Putamen (tissue), 1 donor: Measurements from ENCODE around the gene S100A13.
"Not testable (repeated sequence)": the region's sequence is repeated elsewhere in the genome, so short reads cannot be mapped to it uniquely, and the experiment has no call there.

ENCODE experiments used
- DNase-seq: peaks from one replicate; pipeline ENCODE4 v3.0.0-alpha.2; 2016; ENCODE audit warnings: low spot score

The S100A13 gene

DNA sequence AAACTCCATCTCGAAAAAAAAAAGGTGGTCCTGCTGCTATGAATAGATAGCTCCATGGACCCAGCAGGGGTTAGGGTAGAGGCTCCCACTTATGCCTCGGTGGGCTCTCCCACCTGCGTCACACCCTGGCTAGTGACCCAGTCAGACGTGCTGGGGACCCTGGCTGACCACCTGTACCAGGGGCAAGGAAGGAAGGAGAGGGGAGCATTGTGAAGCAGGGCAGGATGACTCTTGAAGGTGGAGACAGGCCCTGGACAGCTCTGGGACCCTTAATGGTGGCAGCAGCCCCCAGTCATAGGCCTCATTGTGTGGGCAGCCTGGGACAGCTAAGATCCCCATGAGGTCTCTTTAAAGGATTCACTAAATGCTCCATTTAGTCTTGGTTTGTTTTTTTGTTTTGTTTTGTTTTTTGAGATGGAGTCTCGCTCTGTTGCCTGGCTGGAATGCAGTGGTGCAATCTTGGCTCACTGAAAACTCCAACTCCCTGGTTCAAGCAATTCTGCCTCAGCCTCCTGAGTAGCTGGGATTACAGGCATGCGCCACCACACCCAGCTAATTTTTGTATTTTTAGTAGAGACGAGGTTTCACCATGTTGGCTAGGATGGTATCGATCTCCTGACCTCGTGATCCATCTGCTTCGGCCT, 20.8 kb upstream of the S100A13 start:
- DNase-seq, result no peak

DNA sequence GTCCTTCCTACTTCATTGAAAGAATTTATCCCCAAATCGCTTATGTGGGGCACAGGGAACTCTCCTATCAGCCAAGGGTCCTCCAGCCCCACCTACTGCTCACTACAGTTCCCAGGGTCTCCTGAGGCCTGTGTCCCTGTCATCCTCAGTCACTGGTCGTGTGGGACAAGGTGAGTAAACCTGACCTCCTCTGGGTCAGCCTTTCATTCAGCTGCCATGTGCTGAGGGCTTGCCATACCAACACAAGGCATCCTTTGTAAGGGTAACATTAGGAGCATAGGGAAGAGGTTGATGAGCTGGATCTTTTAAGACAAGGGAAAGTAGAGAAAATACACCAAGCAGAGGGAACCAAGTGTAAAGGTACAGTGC, 20.0 kb upstream of the S100A13 start:
- no peak for DNase-seq

DNA sequence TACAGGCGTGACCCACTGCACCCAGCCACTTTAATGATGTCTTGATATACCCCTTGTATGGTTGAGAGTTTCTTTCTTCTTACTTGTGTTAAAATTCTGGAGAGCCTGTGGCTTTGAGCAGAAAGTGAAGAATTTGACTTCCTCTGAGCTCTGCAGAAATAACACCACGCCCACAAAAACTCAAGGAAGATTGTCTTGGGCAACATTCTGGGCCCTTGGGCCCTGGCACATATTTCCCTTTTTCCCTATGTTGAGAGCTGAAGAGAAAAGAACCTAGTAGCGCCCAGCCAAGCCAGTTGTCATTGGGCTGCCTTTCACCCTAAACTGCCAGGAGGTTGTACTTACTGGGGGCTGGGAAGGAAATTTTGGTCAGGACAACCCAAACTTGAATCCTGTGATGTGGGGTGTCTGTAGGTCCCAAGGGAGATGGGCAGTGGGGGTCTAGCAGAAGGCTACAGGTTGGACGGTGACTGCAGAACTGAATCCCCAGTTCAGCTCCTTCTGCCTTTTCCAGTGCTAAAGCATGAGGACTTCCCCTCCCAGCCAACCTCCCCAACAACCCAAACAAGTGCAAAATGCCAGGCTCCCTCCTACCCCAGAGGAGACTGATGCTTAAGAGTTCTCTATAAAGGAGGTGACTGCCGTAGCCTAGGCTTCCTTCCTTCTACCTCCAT, 19.5 kb upstream of the S100A13 start:
- DNase-seq, result no peak

DNA sequence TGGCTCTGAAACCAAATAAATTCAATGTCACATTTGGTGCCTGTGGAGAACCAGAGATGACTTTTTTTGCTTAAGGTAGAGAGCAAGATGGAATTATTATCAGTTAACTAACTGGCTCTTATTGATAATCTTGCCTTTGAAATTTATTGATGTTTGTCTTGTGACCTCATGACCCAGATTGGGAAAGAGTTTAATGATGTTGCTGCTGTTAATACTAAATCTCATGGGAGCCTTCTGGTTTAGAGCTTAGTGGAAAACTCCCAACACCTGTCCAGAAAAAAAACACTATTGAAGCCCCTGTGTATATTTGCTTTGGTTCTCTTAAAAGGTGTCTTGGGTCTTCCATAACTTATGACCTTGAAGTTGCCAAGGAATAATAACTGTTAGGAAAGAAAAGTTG, 16.5 kb upstream of the S100A13 start:
- no peak for DNase-seq

DNA sequence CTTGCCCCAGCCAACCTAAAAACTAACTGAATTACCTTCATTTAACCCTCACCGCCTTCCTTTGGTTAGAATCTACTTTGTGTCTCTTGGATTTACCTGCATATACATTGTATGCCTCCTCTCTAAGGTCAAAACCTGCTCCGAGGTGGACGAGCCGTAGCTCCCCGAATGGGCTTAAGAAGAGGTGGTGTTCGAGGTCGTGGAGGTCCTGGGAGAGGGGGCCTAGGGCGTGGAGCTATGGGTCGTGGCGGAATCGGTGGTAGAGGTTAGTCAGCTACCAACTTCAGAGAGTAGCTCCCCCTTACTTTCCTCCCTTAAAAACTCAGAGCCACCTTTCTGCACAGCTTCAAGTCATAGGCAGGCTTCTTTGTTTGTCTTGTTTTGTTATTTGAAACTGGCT, 15.8 kb upstream of the S100A13 start:
- DNase-seq, result no peak

DNA sequence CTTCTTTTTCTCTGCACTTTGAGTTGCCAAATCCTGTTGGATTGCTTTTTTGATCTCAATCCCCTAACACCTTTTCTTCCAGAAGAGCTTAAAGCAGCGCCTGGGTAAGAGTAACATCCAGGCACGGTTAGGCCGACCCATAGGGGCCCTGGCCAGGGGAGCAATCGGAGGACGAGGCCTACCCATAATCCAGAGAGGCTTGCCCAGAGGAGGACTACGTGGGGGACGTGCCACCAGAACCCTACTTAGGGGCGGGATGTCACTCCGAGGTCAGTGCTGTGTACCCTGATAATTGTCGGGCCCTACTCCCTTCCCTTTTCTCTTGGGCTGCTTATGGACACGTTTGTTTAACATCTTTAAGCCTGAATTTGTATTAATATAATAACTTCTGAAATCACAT, 14.9 kb upstream of the S100A13 start:
- DNase-seq, result no peak

DNA sequence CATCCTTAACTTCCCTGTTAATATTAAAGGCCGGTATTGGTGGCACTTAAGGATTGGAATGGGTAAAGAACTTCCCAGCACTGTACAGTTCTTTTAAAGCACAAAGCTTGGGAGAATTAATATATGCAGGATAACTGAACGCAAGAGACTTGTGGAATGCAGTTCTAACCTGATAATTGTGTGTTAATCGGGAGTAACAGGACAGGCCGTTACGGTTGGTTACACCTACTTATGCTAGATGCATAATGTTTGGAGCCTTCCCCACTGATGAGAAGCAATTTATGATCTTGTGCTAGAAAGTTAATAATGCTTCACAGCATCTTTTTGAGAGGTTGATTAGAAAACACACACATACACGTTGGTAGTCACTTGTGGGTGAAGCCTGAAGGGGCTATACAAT, 13.6 kb upstream of the S100A13 start:
- DNase-seq, result no peak

DNA sequence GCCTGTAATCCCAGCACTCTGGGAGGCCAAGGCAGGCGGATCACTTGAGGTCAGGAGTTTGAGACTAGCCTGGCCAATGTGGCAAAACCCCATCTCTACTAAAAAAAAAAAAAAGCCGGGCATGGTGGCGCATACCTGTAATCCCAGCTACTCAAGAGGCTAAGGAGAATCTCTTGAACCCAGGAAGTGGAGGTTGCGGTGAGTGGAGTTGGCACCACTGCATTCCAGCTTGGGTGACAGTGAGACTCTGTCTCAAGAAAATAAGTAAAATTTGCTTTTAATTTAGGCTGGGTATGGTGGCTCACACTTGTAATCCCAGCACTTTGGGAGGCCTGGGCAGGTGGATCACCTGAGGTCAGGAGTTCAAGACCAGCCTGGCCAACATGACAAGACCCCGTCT, 12.9 kb upstream of the S100A13 start:
- not testable (repeated sequence) for DNase-seq

DNA sequence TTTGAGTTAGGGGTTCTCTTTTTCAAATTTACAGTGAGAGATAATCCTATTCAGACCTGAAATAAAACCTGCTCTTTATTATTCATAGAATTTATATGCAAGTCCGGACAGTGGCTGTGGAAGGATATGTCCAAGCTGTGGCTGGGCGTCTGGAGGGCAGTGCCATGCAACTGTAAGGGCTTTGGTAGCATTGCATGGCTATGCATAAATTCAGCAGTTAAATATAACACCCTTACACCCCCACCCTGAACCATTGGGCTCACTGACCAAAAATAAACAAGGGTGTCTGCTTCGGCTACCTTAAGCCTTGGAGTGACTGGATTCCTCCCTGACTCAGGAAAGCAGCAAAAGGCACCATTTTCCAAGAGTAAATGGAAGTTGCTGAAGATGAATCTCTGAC, 12.0 kb upstream of the S100A13 start:
- DNase-seq, result no peak

DNA sequence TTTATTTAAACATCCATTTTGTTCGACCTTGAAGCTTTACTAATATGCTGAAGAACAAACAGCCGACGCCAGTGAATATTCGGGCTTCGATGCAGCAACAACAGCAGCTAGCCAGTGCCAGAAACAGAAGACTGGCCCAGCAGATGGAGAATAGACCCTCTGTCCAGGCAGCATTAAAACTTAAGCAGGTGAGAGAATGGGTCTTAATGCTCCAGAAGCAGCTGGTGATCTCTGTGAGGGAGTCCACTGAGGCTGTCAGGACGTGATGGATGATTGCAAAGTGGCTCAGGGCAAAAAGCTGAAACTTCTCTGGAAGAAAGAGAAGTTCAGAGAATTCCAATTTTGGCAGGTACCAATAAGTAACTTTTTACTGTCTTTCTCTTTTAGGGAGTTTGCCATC, 11.0 kb upstream of the S100A13 start:
- no peak for DNase-seq

DNA sequence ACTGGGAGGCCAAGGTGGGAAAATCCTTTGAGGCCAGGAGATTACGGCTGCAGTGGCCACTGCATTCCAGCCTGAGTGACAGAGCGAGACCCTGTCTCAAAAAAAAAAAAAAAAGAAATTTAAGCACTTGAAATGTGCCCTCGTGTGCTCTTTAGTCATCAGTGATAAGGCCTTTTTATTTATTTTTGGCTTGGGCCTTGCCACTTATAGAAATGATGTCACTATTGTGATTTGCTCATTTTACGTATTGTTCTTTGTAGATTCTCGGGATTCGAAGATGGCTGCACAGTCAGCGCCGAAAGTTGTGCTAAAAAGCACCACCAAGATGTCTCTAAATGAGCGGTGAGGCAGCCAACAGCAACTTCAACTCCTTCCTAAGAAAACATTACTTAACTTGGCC, 9.0 kb upstream of the S100A13 start:
- no peak for DNase-seq

DNA sequence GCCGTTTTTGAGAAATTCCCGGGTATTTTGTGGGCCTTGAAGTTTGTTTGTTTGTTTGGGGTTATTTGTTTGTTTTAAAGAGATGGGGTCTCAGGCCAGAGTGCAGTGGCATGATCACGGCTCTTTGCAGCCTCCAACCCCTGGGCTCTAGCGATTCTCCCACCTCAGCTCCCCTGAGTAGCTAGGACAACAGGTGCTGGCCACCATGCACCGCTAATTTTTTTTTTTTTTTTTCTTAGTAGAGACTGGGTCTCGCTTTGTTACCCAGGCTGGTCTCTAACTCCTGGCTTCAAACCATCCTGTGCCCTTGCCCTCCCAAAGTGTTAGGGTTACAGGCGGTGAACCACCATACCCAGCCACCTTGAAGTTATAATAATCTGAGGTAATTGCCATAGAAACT, 8.6 kb upstream of the S100A13 start:
- no peak for DNase-seq

DNA sequence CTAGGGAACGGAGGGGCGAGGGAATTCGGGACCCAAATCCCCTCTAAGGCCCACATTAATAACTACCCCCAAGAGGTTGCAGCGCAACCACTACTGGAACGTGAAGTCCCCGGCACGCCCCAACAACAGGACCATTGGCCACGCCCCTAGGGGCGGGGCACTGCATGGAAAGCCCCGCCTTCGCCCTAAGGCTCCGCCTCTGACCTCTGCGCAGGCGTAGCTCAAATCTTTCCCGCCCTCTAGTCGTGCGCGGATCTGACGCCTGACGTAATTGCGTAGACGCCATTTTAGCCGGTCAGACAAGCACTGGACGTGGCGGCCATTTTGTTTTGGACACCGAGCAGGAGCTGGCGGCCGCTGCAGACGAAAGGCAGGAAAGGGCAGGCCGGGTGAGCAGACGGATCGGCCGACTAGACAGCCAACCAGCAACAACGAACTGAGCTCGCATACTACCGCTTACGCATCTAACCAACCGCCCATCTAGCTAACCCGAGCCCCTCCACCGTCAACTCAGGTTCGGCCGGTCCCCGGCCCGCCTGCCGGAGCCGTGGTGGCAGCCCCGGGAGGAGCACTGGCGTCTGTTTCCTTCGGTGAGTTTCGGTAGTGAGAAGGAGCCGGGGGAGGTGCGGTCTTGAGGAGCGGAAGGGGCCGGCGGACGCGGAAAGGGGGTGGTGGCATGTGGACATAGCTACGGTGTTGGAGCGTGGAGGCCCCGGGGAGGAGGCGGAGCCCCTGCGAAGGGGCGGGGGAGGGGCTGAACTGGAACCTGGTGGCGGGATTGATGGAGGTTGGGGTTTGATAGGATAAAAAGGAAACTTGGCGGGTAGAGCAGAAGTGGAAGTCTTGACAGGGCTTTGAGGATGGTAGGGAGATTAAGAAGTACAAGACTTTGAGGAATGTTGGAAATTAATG, 6.7 kb upstream of the S100A13 start, which contains the start of gene CHTOP:
CHTOP (plus strand) TSS at position 313 of the 912 bp plus-strand sequence. CDS start 2,523 bp downstream, outside the sequence.
- peak; percentile 99 for DNase-seq

DNA sequence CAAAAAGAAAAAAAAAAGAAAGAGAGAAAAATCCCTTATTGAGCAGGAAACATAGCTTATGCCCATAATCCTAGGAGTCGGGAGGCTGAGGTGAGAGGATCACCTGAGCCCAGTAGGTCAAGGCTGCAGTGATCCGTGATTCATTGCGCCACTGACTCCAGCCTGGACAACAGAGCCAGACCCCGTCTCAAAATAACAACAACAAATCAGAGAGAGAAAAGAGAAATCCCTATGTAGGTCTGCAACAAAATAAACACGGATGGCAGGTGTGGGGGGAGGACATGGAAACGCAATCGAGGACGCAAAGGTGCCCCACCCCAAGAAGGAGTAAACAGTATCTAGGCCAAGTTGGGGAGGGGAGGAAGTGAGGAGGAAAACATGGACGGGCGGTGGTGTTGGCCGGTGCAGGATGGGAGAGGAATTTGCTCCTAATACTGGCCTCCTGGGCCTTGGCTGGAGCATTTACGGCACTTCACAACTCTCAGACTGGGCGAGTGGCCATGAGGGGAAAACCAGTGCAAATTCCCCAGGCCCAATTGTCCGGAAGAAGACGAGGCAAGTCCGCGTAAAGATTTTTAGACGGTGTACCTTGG, 6.0 kb upstream of the S100A13 start:
- no peak for DNase-seq

DNA sequence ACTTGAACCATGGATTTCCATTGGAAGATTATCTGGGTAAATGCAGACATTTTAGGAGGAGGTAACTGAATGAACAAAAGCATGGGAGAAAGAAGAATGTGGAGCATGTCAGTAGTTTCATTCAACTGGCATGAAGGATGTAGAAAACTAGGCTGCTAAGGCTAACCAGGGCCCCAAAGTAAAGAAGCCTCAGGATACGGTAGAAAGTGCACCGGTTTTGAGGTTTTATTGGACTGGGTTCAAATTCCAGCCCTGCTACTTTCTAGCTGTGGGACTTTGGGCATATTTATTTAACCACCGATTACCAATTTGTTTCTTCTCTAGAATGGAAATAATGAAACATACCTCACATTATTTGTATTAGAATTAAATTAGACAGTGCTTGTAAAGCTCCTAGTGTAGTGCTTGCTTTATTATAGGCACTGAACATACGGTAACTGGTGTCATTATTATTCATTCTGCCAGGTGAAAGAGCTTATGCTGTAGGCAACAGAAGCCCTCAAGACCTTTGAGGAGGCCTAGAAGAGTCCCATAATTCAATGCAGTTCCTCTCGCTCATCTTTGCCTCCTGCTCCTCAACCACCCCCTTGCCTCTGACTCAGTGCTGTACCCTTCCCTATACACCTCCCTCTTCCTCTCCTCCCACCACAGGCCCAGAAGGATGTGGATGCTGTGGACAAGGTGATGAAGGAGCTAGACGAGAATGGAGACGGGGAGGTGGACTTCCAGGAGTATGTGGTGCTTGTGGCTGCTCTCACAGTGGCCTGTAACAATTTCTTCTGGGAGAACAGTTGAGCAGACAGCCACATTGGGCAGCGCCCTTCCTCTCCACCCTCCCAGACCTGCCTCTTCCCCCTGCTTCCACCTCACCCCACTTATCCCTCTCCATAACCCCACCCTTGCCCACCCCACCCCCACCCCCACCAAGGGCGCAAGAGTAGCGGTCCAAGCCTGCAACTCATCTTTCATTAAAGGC, 4.0 kb upstream of the S100A13 start:
- DNase-seq, result no peak

DNA sequence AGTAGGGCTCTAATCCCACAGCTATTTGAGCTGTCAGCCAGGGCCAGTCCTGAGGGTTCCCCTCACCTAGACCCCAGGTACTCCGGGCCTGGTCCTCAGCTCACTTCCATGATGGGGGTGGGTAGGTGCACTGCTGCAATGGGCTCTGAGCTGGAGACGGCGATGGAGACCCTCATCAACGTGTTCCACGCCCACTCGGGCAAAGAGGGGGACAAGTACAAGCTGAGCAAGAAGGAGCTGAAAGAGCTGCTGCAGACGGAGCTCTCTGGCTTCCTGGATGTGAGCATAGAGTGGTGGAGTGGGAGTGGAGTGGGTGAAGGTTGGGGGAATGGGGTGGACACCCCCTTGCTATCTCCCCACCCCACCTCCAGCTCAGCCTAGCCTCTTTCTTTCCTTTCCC, 3.1 kb upstream of the S100A13 start:
- DNase-seq, result no peak

DNA sequence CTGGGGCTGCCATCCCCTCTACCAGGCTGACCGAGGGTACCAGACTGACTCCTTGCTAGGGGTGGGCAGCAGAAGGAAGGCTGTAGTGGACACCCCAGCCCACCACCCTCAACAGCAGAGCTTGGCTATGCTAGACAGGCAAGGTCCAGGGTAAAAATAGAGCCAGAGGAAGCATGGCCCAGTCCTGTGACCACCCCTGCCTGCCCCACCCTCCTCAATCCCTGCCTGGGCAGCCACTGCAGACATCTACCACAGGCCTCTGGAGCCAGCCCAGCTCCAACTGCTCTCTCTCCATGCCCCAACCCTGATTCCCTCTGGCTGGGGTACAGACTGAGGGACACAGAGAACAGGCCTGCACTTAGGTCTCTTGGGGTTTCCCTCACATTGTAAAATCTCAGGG, 2.7 kb upstream of the S100A13 start:
- DNase-seq, result no peak

DNA sequence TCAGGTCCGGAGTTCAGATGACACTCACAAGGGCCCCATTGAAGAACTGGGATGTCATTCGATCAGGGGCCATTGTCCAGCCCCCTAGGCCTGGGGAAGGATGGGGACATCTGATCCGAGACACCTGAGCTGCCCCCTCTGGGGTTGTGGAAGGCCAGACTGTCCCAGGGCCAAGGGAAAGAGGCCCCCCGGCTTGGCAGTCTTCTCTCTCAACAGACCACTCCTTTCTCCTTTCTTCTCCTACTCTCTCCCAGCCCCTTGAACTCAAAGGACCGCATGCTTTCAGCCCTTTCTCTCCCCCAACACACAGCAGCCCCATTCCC, 2.0 kb upstream of the S100A13 start:
- DNase-seq, result no peak

DNA sequence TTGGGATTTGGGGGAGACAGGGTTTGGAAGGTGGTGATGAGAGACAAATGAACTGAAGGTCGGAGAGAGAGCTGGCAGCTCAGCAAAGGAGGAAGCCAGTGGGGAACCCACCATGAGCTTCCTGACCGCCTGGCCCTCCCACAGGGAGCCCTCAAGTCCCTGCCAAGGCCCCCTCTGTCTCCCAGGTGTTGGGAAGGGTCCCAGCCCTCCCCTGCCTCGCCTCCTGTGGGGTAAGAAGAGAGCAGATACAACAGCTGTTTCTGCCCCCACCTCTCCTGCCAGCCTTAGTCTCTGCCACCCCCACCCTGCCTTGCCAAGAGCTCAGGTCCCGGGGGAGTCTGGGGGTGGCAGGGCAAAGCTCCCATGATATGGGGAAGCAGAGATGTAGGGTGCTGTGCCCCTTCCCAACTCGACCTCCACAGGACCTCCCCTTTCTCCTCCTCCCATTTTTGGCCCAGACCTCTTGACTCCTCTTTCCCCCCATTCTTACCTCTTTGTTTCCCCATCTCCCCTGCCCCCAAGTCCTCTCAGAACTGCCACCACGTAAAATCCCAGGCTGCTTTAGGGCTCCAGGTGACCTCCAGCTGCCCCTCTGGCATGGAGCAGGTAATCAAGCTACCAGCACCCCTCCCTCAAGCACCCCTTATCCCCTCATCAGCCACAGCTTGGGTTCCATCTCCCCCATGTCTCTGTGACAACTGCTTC, 1.5 kb upstream of the S100A13 start:
- DNase-seq, result no peak

DNA sequence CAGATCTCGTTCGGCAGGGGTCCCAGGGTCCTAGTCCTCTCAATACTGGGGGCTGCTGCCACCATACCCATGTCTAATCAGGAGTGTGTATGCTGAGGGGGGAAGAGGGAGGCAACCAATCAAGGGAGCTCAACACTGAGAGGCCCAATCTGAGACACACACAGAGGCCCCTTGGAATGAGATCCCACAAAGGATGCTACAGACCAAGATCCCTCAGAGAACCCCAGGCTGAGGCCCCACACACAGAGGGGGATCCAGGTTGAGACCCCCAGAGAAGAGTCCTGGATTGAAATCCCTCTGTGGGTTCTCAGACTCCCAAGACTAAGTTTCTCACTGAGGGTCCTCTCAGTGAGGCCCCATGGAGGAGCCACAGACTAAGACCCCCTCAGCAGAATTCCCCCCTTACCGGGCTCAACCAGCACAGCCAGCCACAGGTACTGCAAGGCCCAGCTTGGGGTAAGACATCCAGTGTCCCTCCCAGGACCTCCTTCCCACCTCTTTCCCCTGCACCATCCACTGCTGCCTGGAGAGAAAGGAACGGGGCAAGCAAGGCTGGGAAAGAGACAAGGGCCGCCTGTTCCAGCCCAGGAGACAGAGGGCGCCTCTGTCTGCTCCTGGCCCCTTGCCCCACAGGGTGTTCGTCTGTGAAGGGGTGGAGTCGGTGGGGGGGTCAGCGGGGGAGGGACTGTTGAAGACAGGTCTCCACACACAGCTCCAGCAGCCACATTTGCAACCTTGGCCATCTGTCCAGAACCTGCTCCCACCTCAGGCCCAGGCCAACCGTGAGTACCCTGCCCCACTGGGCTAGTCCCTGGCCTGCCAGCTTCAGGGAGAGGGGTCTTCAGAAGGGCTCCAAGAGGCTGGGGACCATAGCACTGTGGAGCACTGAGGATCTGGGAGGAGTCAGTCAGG, 666 bp upstream of the S100A13 start, which contains the start of gene S100A1:
S100A1 (plus strand) TSS at position 720 of the 912 bp plus-strand sequence. CDS start 2,088 bp downstream, outside the sequence.
- DNase-seq, result peak; percentile 82
